GM21619 (cell line): ENCODE results near the gene GMNN.

Experiments
- ATAC-seq: cut with Tn5 transposase; IDR thresholded peaks from one replicate; pipeline ENCODE4 v1.9.1; 2021; ENCODE audit not compliant: unreplicated experiment

The GMNN gene

GRCh38 chr6:24802271-24803059, 27.7 kb downstream of the GMNN start:
- no peak for ATAC-seq

GRCh38 chr6:24807584-24807983, 32.8 kb downstream of the GMNN start:
- ATAC-seq: no peak

GRCh38 chr6:24809728-24810127, 35.0 kb downstream of the GMNN start:
- no peak for ATAC-seq

- ATAC-seq: no peak
Measured at GRCh38 chr6:24818346-24818745, 43.6 kb downstream of the GMNN start.

DNA sequence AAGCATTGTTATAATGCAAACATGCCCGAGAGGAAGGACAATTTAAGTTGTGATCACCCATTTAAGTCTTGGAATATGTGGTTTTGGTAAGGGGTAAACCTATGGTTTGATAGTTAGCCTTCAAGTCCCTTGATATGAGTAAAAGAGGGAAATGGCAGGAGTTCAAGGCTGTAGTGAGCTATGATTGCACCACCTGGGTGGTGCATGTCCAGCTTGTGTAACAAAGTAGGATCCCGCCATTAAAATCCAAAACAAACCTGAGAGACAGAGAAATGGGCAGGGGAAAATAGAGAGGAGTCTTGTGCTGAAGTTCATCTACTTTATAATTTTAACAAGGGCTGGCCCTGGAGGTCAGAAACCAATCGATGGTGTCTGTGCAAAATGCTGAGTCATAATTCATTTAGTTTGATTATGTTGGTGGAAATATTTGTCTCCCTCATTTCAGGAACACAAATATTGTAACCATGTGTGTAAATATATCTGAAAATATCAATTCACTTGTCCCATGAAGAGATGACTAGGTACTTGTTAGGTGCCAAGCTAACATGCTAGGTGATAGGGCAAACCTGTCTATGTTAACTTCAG, 47.2 kb downstream of the GMNN start:
- ATAC-seq: no peak

- ATAC-seq: no peak
Measured at GRCh38 chr6:24822696-24823095, 48.0 kb downstream of the GMNN start.

- ATAC-seq: no peak
Measured at GRCh38 chr6:24823185-24823584, 48.4 kb downstream of the GMNN start.

DNA sequence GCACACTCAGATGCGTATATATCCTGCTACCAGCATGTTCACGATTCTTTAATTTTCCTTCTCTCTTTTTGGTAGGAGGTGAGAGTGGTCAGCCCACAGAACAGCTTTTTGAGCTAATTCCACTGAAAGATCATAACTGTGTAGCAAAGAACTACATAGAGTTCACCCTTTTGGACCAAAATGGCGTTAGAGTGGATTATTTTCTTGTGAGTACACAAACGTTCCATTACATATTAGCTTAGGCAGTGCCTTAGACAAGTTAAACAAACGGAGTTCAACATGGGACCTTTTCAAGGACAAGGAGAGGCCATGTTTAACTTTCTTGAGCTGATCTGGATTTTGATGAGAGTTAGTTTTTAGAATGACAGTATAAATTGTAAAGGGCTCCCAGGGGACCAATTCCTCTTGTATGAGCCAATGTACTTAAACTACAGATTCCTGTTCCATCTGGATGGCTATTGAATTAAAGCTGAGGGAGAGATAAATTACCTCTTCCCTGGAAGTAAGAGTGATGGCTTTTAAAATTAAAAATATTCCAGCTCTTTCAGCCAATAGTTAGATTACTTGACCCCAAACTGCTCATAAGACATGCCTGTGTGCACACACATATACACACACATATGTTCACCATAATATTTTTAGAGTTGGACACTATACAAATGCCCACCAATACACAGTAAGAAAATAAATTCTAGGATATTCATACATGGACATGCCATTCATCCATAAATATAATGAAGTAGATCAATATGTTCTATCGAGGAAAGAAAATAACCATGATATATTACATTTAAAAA, 49.6 kb downstream of the GMNN start:
- no peak for ATAC-seq

- ATAC-seq: no peak
Measured at GRCh38 chr6:24825130-24825630, 50.4 kb downstream of the GMNN start.

GRCh38 chr6:24827162-24827561, 52.4 kb downstream of the GMNN start:
- no peak for ATAC-seq

DNA sequence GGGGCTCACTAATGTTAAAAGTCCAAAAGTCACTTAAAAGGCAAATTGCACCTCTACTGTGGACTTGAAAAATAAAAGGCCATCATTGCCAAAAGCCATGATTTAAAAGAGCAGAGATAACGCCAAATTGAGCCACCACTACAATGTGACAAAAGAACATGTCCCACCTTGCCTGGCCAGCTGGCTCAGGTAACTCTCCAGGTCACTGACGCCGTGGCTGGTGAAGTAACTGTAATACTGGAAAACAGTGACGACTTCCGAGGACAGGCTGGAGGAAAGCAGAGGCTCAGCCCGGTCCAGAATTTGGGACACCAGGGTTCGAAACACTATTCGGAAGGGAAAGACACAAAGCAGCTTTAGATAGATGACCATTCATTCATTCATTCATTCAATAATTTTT, 53.2 kb downstream of the GMNN start:
- ATAC-seq: no peak

- no peak for ATAC-seq
Measured at GRCh38 chr6:24829657-24830056, 54.9 kb downstream of the GMNN start.

DNA sequence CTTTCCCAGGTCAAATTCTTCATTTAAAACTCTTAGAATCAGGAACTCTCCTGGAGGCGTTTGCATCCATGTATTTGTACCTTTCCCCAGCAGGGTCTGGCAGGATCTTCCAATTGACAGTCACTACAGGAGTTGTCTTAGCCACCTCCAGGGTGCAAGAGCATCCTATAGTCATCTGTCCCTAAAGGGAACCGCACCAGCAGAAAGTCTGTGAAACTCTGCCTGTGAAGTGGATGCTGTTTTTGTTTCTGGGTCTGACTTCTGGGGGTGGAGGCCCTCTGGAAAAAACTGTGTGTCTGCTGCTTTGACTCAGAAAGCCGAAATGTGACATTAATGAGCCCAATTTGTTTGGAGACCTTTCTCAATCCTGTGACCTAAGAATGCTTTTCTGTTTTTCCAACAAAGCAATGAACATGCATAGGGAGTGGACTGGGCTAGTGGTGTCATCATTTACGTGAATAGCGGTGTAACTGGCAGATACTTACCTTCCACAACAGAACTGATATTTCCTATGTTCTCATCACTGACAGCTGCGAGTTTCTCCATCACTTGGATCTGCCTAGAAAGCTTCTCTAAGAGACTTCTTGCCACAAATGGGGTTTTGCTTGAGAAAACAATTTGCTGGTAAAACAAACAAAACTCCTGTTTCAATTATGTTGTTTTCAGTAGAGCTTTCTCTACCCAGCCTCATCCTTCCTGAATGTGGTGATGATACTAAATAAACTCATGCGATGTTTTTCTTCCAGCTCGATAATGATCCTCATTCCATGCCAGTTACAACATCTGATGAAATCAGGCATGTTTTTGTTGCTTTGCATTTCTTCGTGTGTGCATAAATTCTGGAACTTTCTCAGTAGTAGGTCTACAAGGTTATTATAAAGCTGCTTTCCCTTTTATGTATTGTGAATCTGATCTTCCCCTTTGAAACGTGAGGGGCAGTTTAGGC, 57.3 kb downstream of the GMNN start:
- no peak for ATAC-seq

- no peak for ATAC-seq
Measured at GRCh38 chr6:24832794-24833193, 58.1 kb downstream of the GMNN start.

DNA sequence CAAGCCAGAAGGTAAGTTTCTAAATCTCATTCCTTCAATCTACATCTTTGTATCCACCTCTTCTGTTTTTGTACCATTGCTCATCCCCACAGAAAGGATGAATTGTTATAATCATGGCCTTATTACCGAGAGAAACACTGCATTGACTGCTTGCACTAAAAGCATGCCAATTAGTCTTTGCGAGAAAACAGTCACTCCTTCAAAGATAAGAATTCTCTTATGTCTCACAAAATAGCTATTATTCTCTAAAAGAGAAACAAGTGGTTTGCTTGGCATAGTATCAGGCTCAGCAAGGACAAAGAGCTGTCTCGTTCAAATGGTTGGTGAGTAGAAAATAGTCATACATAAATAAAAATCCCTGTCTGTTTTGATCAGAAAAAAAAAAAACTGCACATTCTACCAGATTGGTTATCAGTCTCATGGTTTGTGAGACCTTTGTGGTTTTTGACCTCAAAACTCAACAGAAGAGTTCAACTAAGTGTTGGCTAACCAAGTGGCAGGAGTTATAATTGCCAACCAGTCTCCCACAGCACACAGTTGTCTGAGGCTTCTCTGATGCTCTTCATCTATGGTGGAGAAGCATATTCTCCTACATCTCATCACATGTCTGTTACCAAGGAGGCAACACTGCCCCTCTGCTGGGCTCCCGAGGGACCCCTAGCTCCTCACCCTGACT, 59.1 kb downstream of the GMNN start:
- ATAC-seq: no peak
